ENCODE data around the gene GPX2. TPM values are rescaled to one million over a fixed set of nuclear protein-coding genes. Genes with fewer than 3 reads are reported as not detected.

GPX2 gene
- total and polyA plus RNA-seq, 2 of the 4 experiments (the other 2 are of a cell fraction) = not detected

GRCh38 chr14:64937821-64938193 lies 4.7 kb downstream of the GPX2 start (continued):
- TF ChIP-seq CEBPB (IDR thresholded peaks at IDR 0.05; ENCODE audit: low read depth, low read length) = no peak
- TF ChIP-seq SMC3 (IDR thresholded peaks at IDR 0.05; ENCODE audit: low read depth, low read length) = no peak
- no peak for TF ChIP-seq MXI1 (IDR thresholded peaks at IDR 0.05; ENCODE audit: borderline replicate concordance, low read depth, low read length)
- TF ChIP-seq MAFK (IDR thresholded peaks at IDR 0.05; ENCODE audit: low read depth, low read length) = no peak
- TF ChIP-seq, protein P1, sequence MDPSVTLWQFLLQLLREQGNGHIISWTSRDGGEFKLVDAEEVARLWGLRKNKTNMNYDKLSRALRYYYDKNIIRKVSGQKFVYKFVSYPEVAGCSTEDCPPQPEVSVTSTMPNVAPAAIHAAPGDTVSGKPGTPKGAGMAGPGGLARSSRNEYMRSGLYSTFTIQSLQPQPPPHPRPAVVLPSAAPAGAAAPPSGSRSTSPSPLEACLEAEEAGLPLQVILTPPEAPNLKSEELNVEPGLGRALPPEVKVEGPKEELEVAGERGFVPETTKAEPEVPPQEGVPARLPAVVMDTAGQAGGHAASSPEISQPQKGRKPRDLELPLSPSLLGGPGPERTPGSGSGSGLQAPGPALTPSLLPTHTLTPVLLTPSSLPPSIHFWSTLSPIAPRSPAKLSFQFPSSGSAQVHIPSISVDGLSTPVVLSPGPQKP (IDR thresholded peaks at IDR 0.05; ENCODE audit: borderline replicate concordance, low read depth, low read length) = no peak
